A549 treated with ZK216348 at 1 μM for 4 hours (cell line): ENCODE measurements around the gene ACTL8. TPM values are rescaled to one million over a fixed set of nuclear protein-coding genes. Genes with fewer than 3 reads are reported as not detected.

Experiments used
- total RNA-seq: library from RNA; stranded (reverse); fragments of 200-300 nt; extraction: Qiagen RNA extraction; gene quantifications from 5 replicates; pipeline ENCODE4 v1.2.3, GENCODE V29; 2022; ENCODE audit warnings: low read depth

The ACTL8 gene
- total RNA-seq: 1.3 to 1.9 TPM (median 1.6 TPM) in 5 replicates

DNA sequence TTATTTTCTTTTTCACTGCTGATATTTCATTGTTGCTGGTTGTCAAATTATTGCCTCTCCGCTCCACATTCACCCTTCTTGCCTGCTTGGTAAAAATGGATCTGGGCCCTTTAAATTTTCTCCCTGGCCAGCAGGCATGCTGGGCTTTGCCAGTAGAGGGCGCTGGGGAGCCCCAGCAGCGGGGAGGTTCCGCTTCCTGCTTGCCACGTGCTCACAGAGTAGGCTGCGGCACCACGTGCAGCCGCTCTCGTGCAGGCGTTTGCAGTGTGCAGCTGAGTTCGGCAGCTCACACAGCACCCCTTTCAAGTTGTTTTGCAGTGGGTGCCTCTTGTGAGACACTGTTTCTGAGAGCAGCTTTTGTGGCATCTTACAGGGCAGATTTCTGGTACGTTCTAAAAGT lies at the start of gene ACTL8:
Gene ACTL8, plus strand, starts transcription at position 214 of the 400 bp plus-strand sequence. CDS start 67,676 bp downstream, outside the sequence.

Other genes with a start within 250 kb of the ACTL8 start
- gene ARHGEF10L, start 215.6 kb upstream of the ACTL8 start, total RNA-seq: 4.0 to 8.2 TPM (median 7.3 TPM) in 5 replicates